ENCODE measurements around the gene TTC23.

DNA sequence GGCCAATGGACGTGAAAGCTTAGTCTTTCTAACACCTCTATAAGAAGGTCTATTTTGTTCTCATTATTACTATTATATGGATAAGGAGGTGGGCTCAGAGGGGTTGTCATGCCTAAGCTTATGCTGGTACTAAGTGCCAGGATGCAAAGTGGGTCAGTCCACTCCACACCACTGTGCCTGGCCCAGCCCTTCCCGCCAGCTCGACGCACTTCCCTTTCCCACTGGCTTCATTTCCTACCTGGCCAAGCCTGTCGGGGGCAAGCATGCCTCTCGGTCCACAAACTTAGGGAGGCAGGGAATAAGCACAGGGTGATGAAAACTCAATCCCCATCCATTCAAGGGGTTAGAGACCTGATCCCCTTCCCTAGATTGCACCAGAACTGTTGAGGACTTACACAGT lies 150.4 kb downstream of the TTC23 start:
- TF ChIP-seq, protein P1, sequence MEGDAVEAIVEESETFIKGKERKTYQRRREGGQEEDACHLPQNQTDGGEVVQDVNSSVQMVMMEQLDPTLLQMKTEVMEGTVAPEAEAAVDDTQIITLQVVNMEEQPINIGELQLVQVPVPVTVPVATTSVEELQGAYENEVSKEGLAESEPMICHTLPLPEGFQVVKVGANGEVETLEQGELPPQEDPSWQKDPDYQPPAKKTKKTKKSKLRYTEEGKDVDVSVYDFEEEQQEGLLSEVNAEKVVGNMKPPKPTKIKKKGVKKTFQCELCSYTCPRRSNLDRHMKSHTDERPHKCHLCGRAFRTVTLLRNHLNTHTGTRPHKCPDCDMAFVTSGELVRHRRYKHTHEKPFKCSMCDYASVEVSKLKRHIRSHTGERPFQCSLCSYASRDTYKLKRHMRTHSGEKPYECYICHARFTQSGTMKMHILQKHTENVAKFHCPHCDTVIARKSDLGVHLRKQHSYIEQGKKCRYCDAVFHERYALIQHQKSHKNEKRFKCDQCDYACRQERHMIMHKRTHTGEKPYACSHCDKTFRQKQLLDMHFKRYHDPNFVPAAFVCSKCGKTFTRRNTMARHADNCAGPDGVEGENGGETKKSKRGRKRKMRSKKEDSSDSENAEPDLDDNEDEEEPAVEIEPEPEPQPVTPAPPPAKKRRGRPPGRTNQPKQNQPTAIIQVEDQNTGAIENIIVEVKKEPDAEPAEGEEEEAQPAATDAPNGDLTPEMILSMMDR (IDR thresholded peaks at IDR 0.05) = no peak
- TF ChIP-seq POLR2A (IDR thresholded peaks at IDR 0.05; ENCODE audit: low read length) (no peak), KDM1A (IDR thresholded peaks at IDR 0.05; ENCODE audit: low read depth) (no peak), RFX5 (IDR thresholded peaks at IDR 0.05) (no peak), MYC (IDR thresholded peaks at IDR 0.05; ENCODE audit: borderline replicate concordance, low read length) (no peak)

Measured in A549 (cell line).